Effector memory CD8-positive, alpha-beta T cell (primary cell): ENCODE data around the gene NUDCD2.

ENCODE experiments used
- ATAC-seq: fragments of 150-1000 bp; cut with Tn5 transposase; replicated peaks from 2 replicates; pipeline ENCODE4 v1.10.0; 2021; ENCODE audit warnings: mild to moderate bottlenecking, moderate library complexity
- DNase-seq, 3 experiments: peaks; one replicate each; pipeline ENCODE4 v3.0.0; 2021
- H3K27ac Mint-ChIP-seq, 2 donors: one replicate each; pipeline ENCODE4 v1.8.0; 2022; ENCODE audit warnings: mild to moderate bottlenecking in 2 of 2, mixed read lengths in 2 of 2, moderate library complexity in 2 of 2
- H3K27me3 Mint-ChIP-seq, 2 donors: one replicate each; pipeline ENCODE4 v1.8.0; 2022; ENCODE audit warnings: mixed read lengths in 2 of 2
- H3K36me3 Mint-ChIP-seq: one replicate; pipeline ENCODE4 v1.8.0; 2022; ENCODE audit warnings: mild to moderate bottlenecking, moderate library complexity, mixed read lengths; ENCODE audit not compliant: insufficient read depth
- H3K4me1 Mint-ChIP-seq, 2 donors: one replicate each; pipeline ENCODE4 v1.8.0; 2022; ENCODE audit warnings: low read depth in 2 of 2, mixed read lengths in 2 of 2
- H3K4me3 Mint-ChIP-seq, 2 donors: one replicate each; pipeline ENCODE4 v1.8.0; 2022; ENCODE audit warnings: mild to moderate bottlenecking in 2 of 2, mixed read lengths in 2 of 2, moderate library complexity in 2 of 2
- H3K9me3 Mint-ChIP-seq, 2 donors: one replicate each; pipeline ENCODE4 v1.8.0; 2022; ENCODE audit warnings: mixed read lengths in 2 of 2

NUDCD2 gene

DNA sequence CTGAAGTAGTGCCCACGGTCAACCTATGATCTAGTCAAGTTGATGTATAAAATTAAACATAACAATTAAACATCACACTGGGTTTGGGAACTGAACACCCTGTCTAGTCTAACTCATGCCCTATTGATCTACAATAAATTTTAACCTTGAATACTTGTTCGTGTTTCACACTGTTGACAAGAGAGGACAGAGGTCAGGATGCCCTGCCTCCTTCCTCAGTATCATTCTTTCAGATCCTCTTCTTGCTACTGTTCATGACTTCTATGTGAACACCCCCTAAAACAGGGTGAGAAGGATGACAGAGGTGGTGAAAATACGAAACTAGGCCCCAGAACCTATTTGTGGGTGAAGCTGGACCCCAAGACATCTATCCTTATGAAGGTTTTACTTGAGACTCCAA, 37.4 kb upstream of the NUDCD2 start:
- no peak for DNase-seq
- no peak for ATAC-seq
- Mint-ChIP-seq H3K27ac (no peak overlapping the region), H3K4me1 (no peaks in the 10 kb centered on the region), H3K36me3 (no peaks in the 10 kb centered on the region), H3K4me3 (no peak overlapping the region), H3K27me3 (no peaks in the 10 kb centered on the region), H3K9me3 (no peaks in the 10 kb centered on the region)

DNA sequence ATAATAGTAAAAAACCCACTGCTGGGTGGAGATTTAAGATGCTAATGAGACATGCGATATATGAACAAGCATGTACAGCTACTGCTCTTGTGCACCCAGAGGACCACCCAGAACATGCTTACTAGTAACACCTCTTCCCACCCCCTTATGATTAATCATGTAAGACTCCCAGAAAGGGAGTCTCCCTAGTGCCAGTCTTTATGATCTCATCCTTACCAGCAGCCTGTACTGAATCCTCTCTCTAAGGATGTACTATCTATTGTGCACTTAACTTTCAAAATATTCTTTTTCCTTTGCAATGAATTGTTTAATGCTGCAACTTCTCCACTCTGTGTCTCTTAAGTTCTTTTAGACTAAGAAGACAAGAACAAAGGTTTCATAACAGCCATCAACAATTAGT, 36.4 kb upstream of the NUDCD2 start:
- Mint-ChIP-seq H3K27me3 (no peaks in the 10 kb centered on the region), H3K4me3 (no peak overlapping the region), H3K27ac (no peak overlapping the region), H3K9me3 (no peaks in the 10 kb centered on the region), H3K4me1 (no peaks in the 10 kb centered on the region), H3K36me3 (no peaks in the 10 kb centered on the region)
- DNase-seq (no peak), ATAC-seq (no peak)

DNA sequence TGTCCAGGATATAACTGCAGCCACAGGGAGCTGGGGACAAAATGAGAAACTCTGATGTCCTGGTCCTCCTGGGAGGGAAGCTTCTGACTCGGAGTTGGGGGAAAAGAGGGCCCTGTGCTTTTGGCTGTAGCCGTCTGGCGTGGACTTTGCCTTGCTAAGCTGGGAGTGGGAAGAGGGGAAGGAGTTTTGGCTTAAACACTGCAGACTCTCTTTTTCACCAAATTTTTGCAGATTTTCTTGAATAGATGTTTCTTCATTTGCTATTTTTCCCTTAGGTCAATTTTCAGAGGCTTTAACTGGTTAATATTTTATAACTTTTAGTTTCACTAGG, 29.8 kb upstream of the NUDCD2 start:
- Mint-ChIP-seq H3K27ac (no peak overlapping the region), H3K36me3 (no peaks in the 10 kb centered on the region), H3K9me3 (no peaks in the 10 kb centered on the region)

DNA sequence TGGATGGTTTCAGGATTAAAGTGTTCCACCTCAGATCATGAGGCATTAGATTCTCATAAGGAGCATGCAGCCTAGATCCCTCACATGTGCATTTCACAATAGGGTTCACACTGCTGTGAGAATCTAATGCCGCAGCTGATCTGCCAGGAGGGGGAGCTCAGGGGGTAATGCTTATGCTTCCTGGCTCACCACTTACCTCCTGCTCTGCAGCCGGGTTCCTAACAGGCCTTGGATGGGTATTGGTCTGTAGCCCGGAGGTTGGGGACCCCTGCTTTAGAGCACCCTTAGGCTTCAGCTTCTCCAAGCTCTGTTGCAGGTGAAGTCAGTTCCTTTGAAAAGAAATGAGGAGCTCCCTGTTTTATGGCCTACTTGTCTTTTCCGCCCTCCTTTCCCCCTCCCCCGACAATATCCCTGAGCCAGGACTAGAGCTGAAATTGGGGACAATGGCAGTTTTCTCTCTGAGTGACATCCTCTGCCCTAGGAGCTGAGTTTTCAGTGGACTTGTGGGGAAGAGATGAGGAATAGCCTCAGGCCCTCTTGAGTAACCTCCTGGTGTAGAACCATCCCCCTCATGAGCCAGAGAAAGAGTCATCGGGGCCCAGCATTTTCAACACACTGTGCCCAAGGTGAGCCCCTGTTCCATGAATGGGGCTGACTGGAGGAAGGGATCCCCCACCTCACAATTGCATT, 29.3 kb upstream of the NUDCD2 start:
- Mint-ChIP-seq H3K27me3 (no peaks in the 10 kb centered on the region), H3K9me3 (no peaks in the 10 kb centered on the region), H3K27ac (no peak overlapping the region), H3K36me3 (no peaks in the 10 kb centered on the region), H3K4me3 (no peak overlapping the region), H3K4me1 (no peaks in the 10 kb centered on the region)
- ATAC-seq = peak; percentile 43
- no peak for DNase-seq

More for the DNA sequence above, 29.8 kb upstream of the NUDCD2 start:
- no peak for DNase-seq
- Mint-ChIP-seq H3K4me1 (no peaks in the 10 kb centered on the region), H3K27me3 (no peaks in the 10 kb centered on the region), H3K4me3 (no peak overlapping the region)
- no peak for ATAC-seq

DNA sequence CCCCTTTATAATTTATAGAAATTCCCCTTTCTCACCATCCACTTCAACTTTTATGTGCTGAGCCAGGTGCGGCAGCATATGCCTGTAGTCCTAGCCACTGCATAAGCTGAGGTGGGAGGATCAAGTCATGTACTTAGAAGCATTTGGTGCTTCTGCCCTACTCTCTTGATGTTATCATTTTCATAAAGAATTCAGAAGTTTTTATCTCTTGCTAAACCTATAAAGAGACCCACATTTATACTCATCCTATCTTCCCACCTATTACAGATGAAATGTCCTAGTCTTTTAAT, 19.0 kb upstream of the NUDCD2 start:
- ATAC-seq (no peak), DNase-seq (no peak)
- H3K36me3 Mint-ChIP-seq = no peaks in the 10 kb centered on the region
- H3K27me3 Mint-ChIP-seq = no peaks in the 10 kb centered on the region
- no peaks in the 10 kb centered on the region for H3K4me1 Mint-ChIP-seq
- no peak overlapping the region for H3K4me3 Mint-ChIP-seq
- H3K9me3 Mint-ChIP-seq = no peaks in the 10 kb centered on the region
- no peak overlapping the region for H3K27ac Mint-ChIP-seq

DNA sequence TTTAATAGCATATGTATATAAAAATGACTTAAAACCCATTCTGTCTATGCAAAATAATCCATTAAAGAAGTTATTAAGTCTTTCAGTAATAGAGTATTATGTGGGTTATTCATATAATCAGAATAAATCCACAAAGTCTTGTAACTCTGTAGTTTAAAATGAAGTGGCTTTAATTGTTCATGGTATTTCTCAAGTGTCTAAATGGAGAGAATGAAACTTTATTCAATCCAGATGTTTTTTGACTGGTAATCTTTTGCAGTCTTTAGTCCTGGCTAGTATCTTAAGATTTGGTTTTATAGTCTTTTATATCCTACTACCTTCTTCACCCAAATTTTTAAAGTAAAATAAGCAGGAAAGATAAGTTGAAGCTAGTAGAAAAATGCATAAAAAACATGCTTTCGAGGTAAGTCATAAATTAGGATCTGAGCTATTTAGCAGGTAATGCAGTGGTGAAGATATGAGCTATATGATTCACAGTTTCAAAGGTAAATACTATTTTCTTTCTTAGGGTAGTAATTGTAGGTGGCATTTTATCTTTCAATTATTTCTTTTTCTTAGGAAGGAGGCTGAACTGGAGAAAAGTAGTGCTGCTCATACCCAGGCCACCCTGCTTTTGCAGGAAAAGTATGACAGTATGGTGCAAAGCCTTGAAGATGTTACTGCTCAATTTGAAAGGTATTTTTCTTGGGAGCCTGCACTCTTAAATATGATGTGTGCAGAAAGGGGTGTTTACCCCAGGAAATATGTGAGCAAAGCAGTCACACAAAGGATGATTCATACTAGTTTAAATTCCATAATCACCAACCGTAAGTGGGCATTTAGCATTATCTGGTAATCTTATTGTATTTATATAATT, 18.5 kb upstream of the NUDCD2 start:
- no peaks in the 10 kb centered on the region for H3K27me3 Mint-ChIP-seq
- DNase-seq (no peak), ATAC-seq (no peak)
- no peaks in the 10 kb centered on the region for H3K36me3 Mint-ChIP-seq
- H3K4me1 Mint-ChIP-seq = no peaks in the 10 kb centered on the region
- H3K27ac Mint-ChIP-seq = no peak overlapping the region
- no peaks in the 10 kb centered on the region for H3K9me3 Mint-ChIP-seq
- no peak overlapping the region for H3K4me3 Mint-ChIP-seq

DNA sequence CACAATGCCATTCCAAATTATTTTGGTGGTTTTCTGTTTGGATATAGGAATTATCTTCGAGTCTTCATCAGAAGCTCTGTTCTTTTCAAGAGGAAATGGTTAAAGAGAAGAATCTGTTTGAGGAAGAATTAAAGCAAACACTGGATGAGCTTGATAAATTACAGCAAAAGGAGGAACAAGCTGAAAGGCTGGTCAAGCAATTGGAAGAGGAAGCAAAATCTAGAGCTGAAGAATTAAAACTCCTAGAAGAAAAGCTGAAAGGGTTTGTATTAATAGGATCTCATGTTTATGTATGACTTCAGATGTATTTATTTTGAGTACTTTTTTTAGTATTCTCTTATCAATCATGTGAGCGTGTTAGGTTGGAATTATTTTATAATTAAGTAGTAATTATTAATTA, 15.5 kb upstream of the NUDCD2 start:
- Mint-ChIP-seq H3K4me3 (no peak overlapping the region), H3K4me1 (no peaks in the 10 kb centered on the region), H3K9me3 (no peaks in the 10 kb centered on the region), H3K36me3 (no peaks in the 10 kb centered on the region), H3K27ac (no peak overlapping the region), H3K27me3 (no peaks in the 10 kb centered on the region)
- no peak for ATAC-seq
- no peak for DNase-seq

DNA sequence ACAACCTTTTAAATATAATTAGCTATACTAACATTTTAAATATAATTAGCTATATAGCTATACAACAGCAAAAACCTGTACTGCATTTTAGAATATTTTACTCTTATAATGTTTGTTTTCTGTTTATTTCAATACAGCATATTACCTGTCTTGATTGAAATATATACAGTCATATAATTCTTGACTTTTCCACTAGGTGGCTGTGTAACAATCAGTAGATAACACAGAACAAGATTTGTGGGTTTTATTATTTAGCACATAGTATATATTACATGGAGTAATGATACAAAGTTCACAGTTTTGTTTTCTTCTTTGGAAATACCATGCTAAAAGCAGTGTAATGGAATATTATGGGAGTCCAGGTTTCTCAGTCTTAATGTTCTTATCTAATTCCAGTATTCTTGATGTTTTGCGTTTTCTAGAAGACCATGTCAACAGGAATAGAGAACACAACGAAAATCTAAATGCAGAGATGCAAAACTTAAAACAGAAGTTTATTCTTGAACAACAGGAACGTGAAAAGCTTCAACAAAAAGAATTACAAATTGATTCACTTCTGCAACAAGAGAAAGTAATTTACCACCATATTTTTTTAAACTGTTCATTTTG, 13.8 kb upstream of the NUDCD2 start:
- no peak for DNase-seq
- no peaks in the 10 kb centered on the region for H3K36me3 Mint-ChIP-seq
- no peaks in the 10 kb centered on the region for H3K4me1 Mint-ChIP-seq
- no peaks in the 10 kb centered on the region for H3K27me3 Mint-ChIP-seq
- H3K9me3 Mint-ChIP-seq = no peaks in the 10 kb centered on the region
- H3K4me3 Mint-ChIP-seq = no peak overlapping the region
- peak; percentile 75 for ATAC-seq
- no peak overlapping the region for H3K27ac Mint-ChIP-seq

DNA sequence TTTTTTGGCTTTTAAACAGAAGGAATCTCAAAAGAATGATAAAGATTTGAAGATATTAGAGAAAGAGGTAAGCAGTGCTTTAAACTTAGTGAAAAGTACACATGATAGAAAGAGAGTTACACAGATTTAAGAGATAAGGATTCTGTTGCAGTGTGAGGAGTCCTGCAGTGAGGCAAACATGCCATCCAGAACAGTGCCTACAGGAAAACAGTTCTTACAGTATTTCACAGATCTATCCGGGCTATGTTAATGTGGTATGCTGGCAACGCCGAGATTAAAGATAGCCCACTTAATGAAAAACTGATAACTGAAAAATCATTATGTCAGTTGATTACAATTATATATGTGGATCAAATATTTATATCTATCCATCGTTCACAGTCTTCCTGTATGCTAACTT, 7.8 kb upstream of the NUDCD2 start:
- DNase-seq = no peak
- H3K4me1 Mint-ChIP-seq = no peaks in the 10 kb centered on the region
- H3K27ac Mint-ChIP-seq = peak overlapping the region in 1 of 2 donors; percentile 60
- ATAC-seq = no peak
- H3K4me3 Mint-ChIP-seq = no peak overlapping the region
- H3K36me3 Mint-ChIP-seq = peaks cover 7% of the 10 kb centered on the region
- H3K9me3 Mint-ChIP-seq = no peaks in the 10 kb centered on the region
- H3K27me3 Mint-ChIP-seq = no peaks in the 10 kb centered on the region

DNA sequence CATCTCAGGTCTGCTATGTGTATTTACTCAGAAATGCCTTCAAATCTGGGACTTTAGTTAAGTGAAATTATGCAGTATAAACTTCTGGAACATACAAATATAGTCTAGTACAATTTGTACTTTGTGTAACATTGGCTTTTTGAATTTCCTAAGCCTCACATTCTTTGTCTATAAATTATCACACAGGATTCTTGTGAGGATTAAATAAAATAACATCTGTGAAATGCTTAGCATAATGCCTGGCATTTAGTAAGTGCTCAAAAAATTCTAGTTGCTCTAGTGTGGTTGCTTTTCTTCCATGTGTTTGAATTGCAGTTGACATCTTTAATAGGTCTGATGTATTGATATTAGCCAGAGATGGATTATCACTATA, 3.1 kb upstream of the NUDCD2 start:
- DNase-seq = no peak
- Mint-ChIP-seq H3K4me3 (no peak overlapping the region), H3K4me1 (peaks cover 16 to 22% of the 10 kb centered on the region in 2 donors), H3K9me3 (no peaks in the 10 kb centered on the region), H3K36me3 (peaks cover 36% of the 10 kb centered on the region), H3K27me3 (no peaks in the 10 kb centered on the region), H3K27ac (peak overlapping the region in 1 of 2 donors; percentile 35)
- no peak for ATAC-seq

DNA sequence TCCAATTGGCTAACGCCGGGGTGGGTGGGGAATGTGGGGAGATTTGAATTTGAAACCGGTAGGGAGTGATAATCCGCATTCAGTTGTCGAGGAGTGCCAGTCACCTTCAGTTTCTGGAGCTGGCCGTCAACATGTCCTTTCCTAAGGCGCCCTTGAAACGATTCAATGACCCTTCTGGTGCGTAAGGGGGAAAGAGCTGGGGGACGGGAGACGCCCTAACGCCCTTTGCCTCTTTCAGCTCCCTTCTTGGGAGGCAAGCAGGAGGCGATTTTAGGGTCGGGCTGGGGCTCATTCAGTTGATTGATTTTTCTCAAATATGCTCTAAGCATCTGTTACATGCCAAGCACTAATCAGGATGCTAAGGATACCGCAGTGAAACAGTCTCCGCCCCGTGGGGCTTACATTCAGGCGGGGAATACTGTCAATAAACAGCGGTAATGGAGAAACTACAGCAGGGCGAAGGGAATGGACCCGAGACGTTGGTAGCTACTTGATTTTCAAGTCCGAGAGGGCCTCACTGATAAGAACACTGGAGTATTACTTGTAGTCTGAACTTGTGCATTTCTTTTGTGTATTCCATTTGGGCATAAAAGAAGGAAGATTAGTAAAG, 765 bp upstream of the NUDCD2 start, which contains the start of gene HMMR:
Gene HMMR, plus strand, starts transcription at position 71 of the 610 bp plus-strand sequence. Its CDS starts 61 bp downstream, at position 132.
- Mint-ChIP-seq H3K4me1 (peaks cover 18 to 24% of the 10 kb centered on the region in 2 donors), H3K27me3 (no peaks in the 10 kb centered on the region), H3K4me3 (peak within 1 kb of the TSS; percentile 96 to 98), H3K36me3 (peaks cover 47% of the 10 kb centered on the region), H3K9me3 (no peaks in the 10 kb centered on the region), H3K27ac (peak within 1 kb of the TSS; percentile 99 to 100)
- DNase-seq (no peak), ATAC-seq (no peak)

DNA sequence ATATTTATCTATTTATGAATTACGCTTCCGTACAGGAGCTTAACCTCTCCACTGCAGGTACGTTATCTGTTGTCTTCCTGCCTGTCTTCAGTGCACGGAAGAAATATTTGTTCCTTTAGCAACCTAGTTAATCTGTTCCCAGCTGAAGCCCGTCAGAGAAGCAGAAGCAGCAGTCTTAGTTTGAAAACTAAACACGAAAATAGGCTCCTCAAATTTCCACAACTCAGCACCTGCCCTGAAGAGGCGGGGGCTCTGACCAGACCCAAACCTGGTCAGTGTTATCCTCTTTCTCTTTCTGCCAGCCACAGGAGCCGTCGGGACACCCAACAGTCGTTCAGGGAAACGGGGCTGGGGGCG, 462 bp downstream of the NUDCD2 start:
- Mint-ChIP-seq H3K27ac (peak overlapping the region; percentile 99 to 100), H3K4me1 (peaks cover 22 to 29% of the 10 kb centered on the region in 2 donors), H3K36me3 (peaks cover 56% of the 10 kb centered on the region), H3K27me3 (no peaks in the 10 kb centered on the region), H3K9me3 (no peaks in the 10 kb centered on the region), H3K4me3 (peak overlapping the region; percentile 96 to 98)
- no peak for DNase-seq
- ATAC-seq = no peak

DNA sequence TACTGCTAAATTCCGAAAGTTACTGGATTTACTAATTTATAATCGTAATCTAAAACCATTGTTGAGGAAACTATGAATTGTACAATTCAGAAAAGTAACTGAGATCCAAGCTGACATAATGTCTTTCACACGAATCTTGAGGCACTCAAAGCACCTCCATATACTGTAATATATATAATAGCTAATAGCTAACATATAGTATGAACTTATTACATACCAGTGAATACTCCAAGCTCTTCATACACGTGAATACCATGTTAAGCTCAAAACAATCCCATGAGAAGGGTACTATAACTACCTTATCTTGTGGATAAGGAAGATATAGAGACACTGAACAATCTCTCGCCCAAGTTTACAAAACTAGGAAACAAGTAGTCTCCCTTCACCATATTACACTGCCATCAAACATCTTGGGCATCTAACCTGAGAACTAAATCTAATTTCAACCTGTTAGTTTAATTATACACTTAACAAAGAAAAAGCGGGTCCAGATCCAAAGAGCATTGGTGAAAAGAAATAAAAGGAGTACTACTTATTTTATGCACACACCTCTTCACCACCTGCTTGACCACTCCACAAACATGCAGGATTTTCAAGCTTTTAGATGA, 1.0 kb downstream of the NUDCD2 start:
- Mint-ChIP-seq H3K36me3 (peaks cover 52% of the 10 kb centered on the region), H3K4me3 (peak overlapping the region; percentile 96 to 98), H3K4me1 (peaks cover 22 to 29% of the 10 kb centered on the region in 2 donors), H3K9me3 (no peaks in the 10 kb centered on the region), H3K27ac (peak overlapping the region; percentile 99 to 100), H3K27me3 (no peaks in the 10 kb centered on the region)
- DNase-seq (no peak), ATAC-seq (no peak)
